ENCODE results near the gene KCNMB2. TPM values are rescaled to one million over a fixed set of nuclear protein-coding genes. Genes with fewer than 3 reads are reported as not detected.

Gene KCNMB2
- total and polyA plus RNA-seq, 2 experiments from 2014 or later = 2.4 TPM; not detected in 1

DNA sequence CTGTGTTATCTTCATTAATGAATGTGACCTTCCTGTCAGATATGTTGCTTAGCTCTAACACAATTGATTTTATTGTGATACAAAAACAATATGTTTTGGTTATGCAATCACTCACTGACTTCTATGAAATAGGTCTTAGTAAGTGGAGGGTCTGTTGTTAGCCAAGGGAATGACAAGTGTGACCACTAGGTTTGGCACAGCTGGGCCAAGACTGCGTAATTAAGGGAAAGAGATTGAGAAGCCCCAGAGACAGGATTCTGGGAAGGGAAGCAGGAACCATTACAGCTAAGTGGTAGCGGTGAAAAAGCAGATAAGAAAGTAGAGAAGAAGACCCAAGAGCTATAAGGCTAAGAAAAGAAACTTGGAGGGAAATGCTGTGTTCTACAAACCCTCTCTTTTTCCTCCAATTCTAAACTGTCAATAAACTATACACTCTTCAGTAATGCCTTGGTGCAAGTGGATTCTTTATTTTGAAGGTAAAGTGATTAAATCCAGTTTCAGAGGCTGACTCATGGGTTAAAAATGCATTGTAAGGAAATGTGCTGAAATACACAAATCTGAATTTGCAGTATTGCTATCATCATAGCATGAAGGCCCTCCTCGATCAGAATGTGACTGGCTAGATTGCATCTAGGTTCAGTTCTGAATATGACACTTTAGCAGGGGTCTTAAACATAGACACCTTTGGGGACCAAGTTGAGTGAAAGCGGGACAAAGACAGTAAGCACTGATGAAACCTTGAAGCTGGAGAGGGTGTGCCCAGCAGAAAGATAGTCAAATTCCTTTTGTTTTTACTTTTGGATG, 26.1 kb downstream of the KCNMB2 start:
- no peaks in the 10 kb centered on the region for H3K4me1 ChIP-seq (ENCODE audit: insufficient read depth)
- no peak for DNase-seq (ENCODE audit: low spot score)
- H3K4me2 ChIP-seq = no peak overlapping the region
- WGBS (ENCODE audit: low lambda C conversion rate, missing lambda C conversion rate) = 84% methylated on average over 4 of the region's 4 CpGs
- no peaks in the 10 kb centered on the region for H3K36me3 ChIP-seq (replicated peaks; ENCODE audit: insufficient read depth, low read depth)
- no peaks in the 10 kb centered on the region for H4K20me1 ChIP-seq (ENCODE audit: insufficient read depth, poor library complexity, severe bottlenecking)
- H3K27me3 ChIP-seq = no peaks in the 10 kb centered on the region
- TF ChIP-seq EZH2 (IDR thresholded peaks at IDR 0.05; ENCODE audit: borderline replicate concordance) (no peak), EZH2phosphoT487 (IDR thresholded peaks at IDR 0.05; ENCODE audit: low read depth, severe bottlenecking, unreplicated experiment) (no peak)
- TF ChIP-seq, protein P1, sequence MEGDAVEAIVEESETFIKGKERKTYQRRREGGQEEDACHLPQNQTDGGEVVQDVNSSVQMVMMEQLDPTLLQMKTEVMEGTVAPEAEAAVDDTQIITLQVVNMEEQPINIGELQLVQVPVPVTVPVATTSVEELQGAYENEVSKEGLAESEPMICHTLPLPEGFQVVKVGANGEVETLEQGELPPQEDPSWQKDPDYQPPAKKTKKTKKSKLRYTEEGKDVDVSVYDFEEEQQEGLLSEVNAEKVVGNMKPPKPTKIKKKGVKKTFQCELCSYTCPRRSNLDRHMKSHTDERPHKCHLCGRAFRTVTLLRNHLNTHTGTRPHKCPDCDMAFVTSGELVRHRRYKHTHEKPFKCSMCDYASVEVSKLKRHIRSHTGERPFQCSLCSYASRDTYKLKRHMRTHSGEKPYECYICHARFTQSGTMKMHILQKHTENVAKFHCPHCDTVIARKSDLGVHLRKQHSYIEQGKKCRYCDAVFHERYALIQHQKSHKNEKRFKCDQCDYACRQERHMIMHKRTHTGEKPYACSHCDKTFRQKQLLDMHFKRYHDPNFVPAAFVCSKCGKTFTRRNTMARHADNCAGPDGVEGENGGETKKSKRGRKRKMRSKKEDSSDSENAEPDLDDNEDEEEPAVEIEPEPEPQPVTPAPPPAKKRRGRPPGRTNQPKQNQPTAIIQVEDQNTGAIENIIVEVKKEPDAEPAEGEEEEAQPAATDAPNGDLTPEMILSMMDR (IDR thresholded peaks at IDR 0.05; ENCODE audit: poor library complexity) = no peak
- no peaks in the 10 kb centered on the region for H3K9me3 ChIP-seq (ENCODE audit: low read depth)
- H3K4me3 ChIP-seq = no peak overlapping the region
- H3K9me2 ChIP-seq (replicated peaks; ENCODE audit: insufficient read depth) = no peaks in the 10 kb centered on the region
- H2AFZ ChIP-seq = no peak overlapping the region
- no peak overlapping the region for H3K27ac ChIP-seq
- H3K79me2 ChIP-seq = no peaks in the 10 kb centered on the region

DNA sequence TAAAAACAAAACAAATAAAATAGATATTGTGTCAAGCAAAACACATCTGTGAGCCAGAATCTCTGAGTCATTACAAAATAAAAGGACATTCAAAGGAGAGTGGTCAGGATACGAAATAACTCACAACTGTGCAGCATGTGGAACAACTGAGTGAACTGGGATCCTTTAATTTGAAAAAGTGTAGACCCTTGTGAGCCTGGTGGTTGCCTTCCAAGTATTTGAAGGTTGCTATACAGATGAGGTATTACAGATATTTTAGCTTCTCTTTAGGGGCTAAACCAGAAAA, 26.7 kb downstream of the KCNMB2 start:
- Histone ChIP-seq H3K27ac (no peak overlapping the region), H3K4me3 (no peak overlapping the region), H3K4me1 (ENCODE audit: insufficient read depth) (no peaks in the 10 kb centered on the region), H4K20me1 (ENCODE audit: insufficient read depth, poor library complexity, severe bottlenecking) (no peaks in the 10 kb centered on the region), H2AFZ (no peak overlapping the region), H3K27me3 (no peaks in the 10 kb centered on the region), H3K36me3 (replicated peaks; ENCODE audit: insufficient read depth, low read depth) (no peaks in the 10 kb centered on the region), H3K4me2 (no peak overlapping the region), H3K79me2 (no peaks in the 10 kb centered on the region), H3K9me2 (replicated peaks; ENCODE audit: insufficient read depth) (no peaks in the 10 kb centered on the region), H3K9me3 (ENCODE audit: low read depth) (no peaks in the 10 kb centered on the region)
- WGBS (ENCODE audit: low lambda C conversion rate, missing lambda C conversion rate) = 85% methylated on average over 1 of the region's 1 CpG
- no peak for TF ChIP-seq EZH2phosphoT487 (IDR thresholded peaks at IDR 0.05; ENCODE audit: low read depth, severe bottlenecking, unreplicated experiment)
- TF ChIP-seq, protein P1 (IDR thresholded peaks at IDR 0.05; ENCODE audit: poor library complexity) = no peak
- no peak for TF ChIP-seq EZH2 (IDR thresholded peaks at IDR 0.05; ENCODE audit: borderline replicate concordance)
- DNase-seq (ENCODE audit: low spot score) = no peak

DNA sequence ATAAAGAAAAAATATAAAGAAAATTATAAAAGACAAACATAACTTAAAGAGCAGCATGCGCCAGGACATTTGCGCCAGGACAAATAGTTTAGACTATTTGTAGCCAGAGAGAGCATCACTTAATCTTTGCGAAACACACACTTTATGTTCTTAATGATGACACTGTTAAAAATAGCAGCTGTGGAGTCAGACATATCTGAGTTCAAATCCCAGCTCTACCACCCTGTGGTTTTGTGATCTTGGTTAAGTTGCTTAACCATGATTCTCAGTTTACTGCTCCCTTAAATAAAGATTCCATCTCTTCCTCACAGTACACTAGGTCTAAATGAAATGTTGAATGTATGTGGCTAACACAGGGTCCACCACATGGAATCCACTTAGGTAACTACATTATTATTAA, 31.4 kb downstream of the KCNMB2 start:
- Histone ChIP-seq H3K36me3 (replicated peaks; ENCODE audit: insufficient read depth, low read depth) (no peaks in the 10 kb centered on the region), H3K79me2 (no peaks in the 10 kb centered on the region), H3K4me3 (no peak overlapping the region), H3K4me2 (no peak overlapping the region), H3K9me2 (replicated peaks; ENCODE audit: insufficient read depth) (no peaks in the 10 kb centered on the region), H3K27ac (no peak overlapping the region), H3K27me3 (no peaks in the 10 kb centered on the region), H3K4me1 (ENCODE audit: insufficient read depth) (no peaks in the 10 kb centered on the region), H3K9me3 (ENCODE audit: low read depth) (no peaks in the 10 kb centered on the region), H2AFZ (no peak overlapping the region), H4K20me1 (ENCODE audit: insufficient read depth, poor library complexity, severe bottlenecking) (no peaks in the 10 kb centered on the region)
- DNase-seq (ENCODE audit: low spot score) = no peak
- TF ChIP-seq EZH2 (IDR thresholded peaks at IDR 0.05; ENCODE audit: borderline replicate concordance) = no peak
- TF ChIP-seq EZH2phosphoT487 (IDR thresholded peaks at IDR 0.05; ENCODE audit: low read depth, severe bottlenecking, unreplicated experiment) = no peak
- TF ChIP-seq, protein P1 (IDR thresholded peaks at IDR 0.05; ENCODE audit: poor library complexity) = no peak
- WGBS (ENCODE audit: low lambda C conversion rate, missing lambda C conversion rate) = 92% methylated on average over 3 of the region's 3 CpGs

All from hepatocyte (in vitro differentiated cells).